HEK293 (cell line): Measurements from ENCODE around the gene BIRC3.

Experiments
- CTCF ChIA-PET: fragments of 350-600 bp; formaldehyde crosslinking; extraction: SDS; loops from one replicate; lab custom pipeline; 2021; ENCODE audit warnings: antibody characterized with exemption; lab: Yijun Ruan, JAX
- POLR2A ChIA-PET: fragments of 300-600 bp; formaldehyde crosslinking; extraction: SDS; loops from one replicate; lab custom pipeline; 2020; ENCODE audit warnings: antibody characterized with exemption, inconsistent platforms; lab: Yijun Ruan, JAX
- H3K27ac ChIP-seq: fragments of 200-500 bp; sonication (Bioruptor generic); 2 replicates; pipeline ENCODE4 v1.5.1; 2014; ENCODE audit warnings: low read depth, low read length, control low read depth, inconsistent platforms; ENCODE audit errors: extremely low read depth
- H3K36me3 ChIP-seq, 2 experiments: fragments of 200-500 bp in 1 of 2; sonication (Bioruptor generic) in 1 of 2; 1 replicate in 1 of 2; 2 replicates in 1 of 2; pipeline ENCODE4 v1.5.1; 2014 to 2017; ENCODE audit warnings: inconsistent platforms in 2 of 2, low read length in 2 of 2; ENCODE audit not compliant: control insufficient read depth in 2 of 2, insufficient read depth in 1 of 2
- H3K4me1 ChIP-seq: fragments of 200-500 bp; sonication (Bioruptor generic); 2 replicates; pipeline ENCODE4 v1.5.1; 2014; ENCODE audit warnings: mild to moderate bottlenecking, low read length, inconsistent platforms; ENCODE audit not compliant: control insufficient read depth, insufficient read depth
- H3K4me3 ChIP-seq: 2 replicates; pipeline ENCODE4 v1.5.1; 2011; ENCODE audit warnings: low read depth, mild to moderate bottlenecking, control low read depth, low read length, moderate library complexity
- H3K9me3 ChIP-seq: fragments of 200-500 bp; sonication (Bioruptor generic); 2 replicates; pipeline ENCODE4 v1.5.1; 2014; ENCODE audit warnings: low read depth, low read length, inconsistent platforms; ENCODE audit not compliant: control insufficient read depth, insufficient read depth
- GLI2 ChIP-seq: fragments of 450-650 bp; formaldehyde crosslinking; IDR thresholded peaks from 2 replicates; pipeline ENCODE4; 2017; ENCODE audit warnings: missing biosample characterization, missing genetic modification characterization, low read depth, borderline replicate concordance
- HOXC10 ChIP-seq: sonication (generic); formaldehyde crosslinking; IDR thresholded peaks from 2 replicates; pipeline ENCODE4 v1.8.1; 2023; ENCODE audit warnings: mild to moderate bottlenecking, missing genetic modification reagents
- KLF10 ChIP-seq: fragments of 450-650 bp; IDR thresholded peaks from 2 replicates; pipeline ENCODE4 v1.5.1; 2018; ENCODE audit warnings: missing biosample characterization, mild to moderate bottlenecking, missing genetic modification characterization
- OSR2 ChIP-seq: fragments of 450-650 bp; formaldehyde crosslinking; IDR thresholded peaks from 2 replicates; pipeline ENCODE4 v1.5.1; 2016; ENCODE audit warnings: missing biosample characterization, missing genetic modification characterization
- SALL2 ChIP-seq: fragments of 450-650 bp; formaldehyde crosslinking; IDR thresholded peaks from 2 replicates; pipeline ENCODE4 v1.5.0; 2017; ENCODE audit warnings: missing biosample characterization, mild to moderate bottlenecking, missing genetic modification characterization, borderline replicate concordance
- TCF7L2 ChIP-seq: IDR thresholded peaks from 2 replicates; pipeline ENCODE4 v1.6.1; 2011; ENCODE audit warnings: low read depth, mild to moderate bottlenecking, inconsistent platforms, low read length, moderate library complexity, borderline replicate concordance
- ZFHX2 ChIP-seq: fragments of 450-650 bp; formaldehyde crosslinking; conservative IDR thresholded peaks from 2 replicates; pipeline ENCODE4 v1.5.1; 2016; ENCODE audit warnings: missing biosample characterization, missing genetic modification characterization
- ZIC2 ChIP-seq: fragments of 450-650 bp; formaldehyde crosslinking; IDR thresholded peaks from 2 replicates; pipeline ENCODE4 v1.5.1; 2016; ENCODE audit warnings: missing biosample characterization, missing genetic modification characterization
- ZNF10 ChIP-seq: fragments of 450-650 bp; formaldehyde crosslinking; IDR thresholded peaks from 2 replicates; pipeline ENCODE4 v1.5.1; 2017; ENCODE audit warnings: missing biosample characterization, missing genetic modification characterization
- ZNF114 ChIP-seq: fragments of 450-650 bp; formaldehyde crosslinking; IDR thresholded peaks from 2 replicates; pipeline ENCODE4 v1.5.0; 2017; ENCODE audit warnings: missing biosample characterization, missing genetic modification characterization
- ZNF132 ChIP-seq: fragments of 450-650 bp; formaldehyde crosslinking; IDR thresholded peaks from 2 replicates; pipeline ENCODE4 v1.5.1; 2017; ENCODE audit warnings: missing biosample characterization, missing genetic modification characterization, borderline replicate concordance
- ZNF133 ChIP-seq: fragments of 450-650 bp; formaldehyde crosslinking; IDR thresholded peaks from 2 replicates; pipeline ENCODE4 v1.5.1; 2016; ENCODE audit warnings: missing biosample characterization, missing genetic modification characterization
- ZNF146 ChIP-seq: fragments of 450-650 bp; formaldehyde crosslinking; IDR thresholded peaks from 2 replicates; pipeline ENCODE4 v1.5.1; 2016; ENCODE audit warnings: missing biosample characterization, missing genetic modification characterization
- ZNF19 ChIP-seq: fragments of 450-650 bp; formaldehyde crosslinking; IDR thresholded peaks from 2 replicates; pipeline ENCODE4; 2016; ENCODE audit warnings: missing biosample characterization, missing genetic modification characterization, low read depth
- ZNF510 ChIP-seq: fragments of 450-650 bp; formaldehyde crosslinking; IDR thresholded peaks from 2 replicates; pipeline ENCODE4 v1.5.1; 2018; ENCODE audit warnings: mild to moderate bottlenecking, missing genetic modification characterization, missing biosample characterization; ENCODE audit not compliant: insufficient replicate concordance
- ZNF548 ChIP-seq: fragments of 450-650 bp; formaldehyde crosslinking; IDR thresholded peaks from 2 replicates; pipeline ENCODE4 v1.5.1; 2016; ENCODE audit warnings: missing biosample characterization, missing genetic modification characterization
- ZNF549 ChIP-seq: fragments of 450-650 bp; IDR thresholded peaks from 2 replicates; pipeline ENCODE4 v1.5.1; 2018; ENCODE audit warnings: missing biosample characterization, missing genetic modification characterization, mild to moderate bottlenecking, inconsistent platforms, moderate library complexity
- ZNF621 ChIP-seq: fragments of 450-650 bp; formaldehyde crosslinking; IDR thresholded peaks from 2 replicates; pipeline ENCODE4 v1.5.1; 2017; ENCODE audit warnings: missing biosample characterization, missing genetic modification characterization
- ZNF623 ChIP-seq: fragments of 450-650 bp; formaldehyde crosslinking; IDR thresholded peaks from 2 replicates; pipeline ENCODE4 v1.5.1; 2016; ENCODE audit warnings: missing biosample characterization, missing genetic modification characterization
- ZNF664 ChIP-seq: fragments of 450-650 bp; formaldehyde crosslinking; IDR thresholded peaks from 2 replicates; pipeline ENCODE4 v1.5.1; 2016; ENCODE audit warnings: missing biosample characterization, missing genetic modification characterization
- ZNF776 ChIP-seq: fragments of 450-650 bp; formaldehyde crosslinking; IDR thresholded peaks from 2 replicates; pipeline ENCODE4 v1.5.0; 2017; ENCODE audit warnings: missing biosample characterization, missing genetic modification characterization, borderline replicate concordance
- ZNF830 ChIP-seq: fragments of 450-650 bp; IDR thresholded peaks from 2 replicates; pipeline ENCODE4 v1.5.0; 2018; ENCODE audit warnings: missing biosample characterization, missing genetic modification characterization, low read depth, mild to moderate bottlenecking, moderate library complexity
- ZNF843 ChIP-seq: fragments of 450-650 bp; formaldehyde crosslinking; IDR thresholded peaks from 2 replicates; pipeline ENCODE4 v1.5.1; 2016; ENCODE audit warnings: missing biosample characterization, missing genetic modification characterization
- ZSCAN23 ChIP-seq: fragments of 450-650 bp; formaldehyde crosslinking; IDR thresholded peaks from 2 replicates; pipeline ENCODE4 v1.5.1; 2016; ENCODE audit warnings: missing biosample characterization, missing genetic modification characterization
- TF ChIP-seq, protein P1 (sequence below): fragments of 450-650 bp; formaldehyde crosslinking; IDR thresholded peaks from 2 replicates; pipeline ENCODE4 v1.5.1; 2016; ENCODE audit warnings: missing biosample characterization, missing genetic modification characterization
- TF ChIP-seq, protein P2 (sequence below): sonication (generic); formaldehyde crosslinking; IDR thresholded peaks from 2 replicates; pipeline ENCODE4 v1.8.1; 2022; ENCODE audit warnings: mild to moderate bottlenecking, moderate library complexity, missing genetic modification reagents
- TF ChIP-seq, protein P3 (sequence below): fragments of 450-650 bp; formaldehyde crosslinking; optimal IDR thresholded peaks from 2 replicates; pipeline ENCODE3; 2016; ENCODE audit warnings: missing biosample characterization, mild to moderate bottlenecking, missing genetic modification characterization
- TF ChIP-seq, protein P4 (sequence below): fragments of 450-650 bp; formaldehyde crosslinking; IDR thresholded peaks from 2 replicates; pipeline ENCODE4 v1.5.1; 2016; ENCODE audit warnings: missing biosample characterization, missing genetic modification characterization
- TF ChIP-seq, protein P5 (sequence below): fragments of 450-650 bp; formaldehyde crosslinking; IDR thresholded peaks from 2 replicates; pipeline ENCODE4 v1.5.1; 2016; ENCODE audit warnings: missing biosample characterization, missing genetic modification characterization

The BIRC3 gene

DNA sequence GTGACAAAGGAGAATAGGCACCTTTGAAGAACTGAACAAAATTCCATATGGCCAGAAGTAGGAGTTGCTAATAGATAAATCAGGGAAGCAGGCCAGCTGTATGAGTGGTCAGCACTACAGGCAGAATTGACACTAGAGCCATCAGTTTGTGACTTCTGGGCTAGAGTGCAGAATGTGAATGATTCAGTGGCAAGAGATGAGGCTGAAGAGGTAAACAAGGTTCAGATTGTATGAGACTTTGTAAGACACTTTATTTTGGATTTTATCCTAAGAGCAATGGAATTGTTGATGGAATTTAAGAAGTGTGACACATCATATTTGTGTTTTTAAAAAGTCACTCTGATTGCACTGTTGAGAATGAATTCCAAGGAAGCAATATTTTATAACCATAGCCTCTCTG, 12.9 kb downstream of the BIRC3 start:
- Histone ChIP-seq H3K9me3 (no peaks in the 10 kb centered on the region), H3K36me3 (no peaks in the 10 kb centered on the region), H3K4me1 (no peaks in the 10 kb centered on the region), H3K4me3 (no peak overlapping the region), H3K27ac (no peak overlapping the region)
- CTCF ChIA-PET = no interaction called here
- TF ChIP-seq ZNF621 (no peak), ZNF843 (tag by site-specific recombination) (no peak), ZNF830 (tag by site-specific recombination) (no peak), ZNF776 (tag by site-specific recombination) (no peak), ZNF132 (tag by site-specific recombination) (no peak), ZNF133 (tag by site-specific recombination) (no peak), ZNF623 (no peak), ZNF664 (tag by site-specific recombination) (no peak)
- TF ChIP-seq, protein P1, sequence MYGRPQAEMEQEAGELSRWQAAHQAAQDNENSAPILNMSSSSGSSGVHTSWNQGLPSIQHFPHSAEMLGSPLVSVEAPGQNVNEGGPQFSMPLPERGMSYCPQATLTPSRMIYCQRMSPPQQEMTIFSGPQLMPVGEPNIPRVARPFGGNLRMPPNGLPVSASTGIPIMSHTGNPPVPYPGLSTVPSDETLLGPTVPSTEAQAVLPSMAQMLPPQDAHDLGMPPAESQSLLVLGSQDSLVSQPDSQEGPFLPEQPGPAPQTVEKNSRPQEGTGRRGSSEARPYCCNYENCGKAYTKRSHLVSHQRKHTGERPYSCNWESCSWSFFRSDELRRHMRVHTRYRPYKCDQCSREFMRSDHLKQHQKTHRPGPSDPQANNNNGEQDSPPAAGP = no peak
- TF ChIP-seq, protein P2, sequence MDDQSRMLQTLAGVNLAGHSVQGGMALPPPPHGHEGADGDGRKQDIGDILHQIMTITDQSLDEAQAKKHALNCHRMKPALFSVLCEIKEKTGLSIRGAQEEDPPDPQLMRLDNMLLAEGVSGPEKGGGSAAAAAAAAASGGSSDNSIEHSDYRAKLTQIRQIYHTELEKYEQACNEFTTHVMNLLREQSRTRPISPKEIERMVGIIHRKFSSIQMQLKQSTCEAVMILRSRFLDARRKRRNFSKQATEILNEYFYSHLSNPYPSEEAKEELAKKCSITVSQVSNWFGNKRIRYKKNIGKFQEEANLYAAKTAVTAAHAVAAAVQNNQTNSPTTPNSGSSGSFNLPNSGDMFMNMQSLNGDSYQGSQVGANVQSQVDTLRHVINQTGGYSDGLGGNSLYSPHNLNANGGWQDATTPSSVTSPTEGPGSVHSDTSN (CRISPR knock-in tag) = no peak
- TF ChIP-seq, all 188 proteins: peak for 0
- POLR2A ChIA-PET = no interaction called here

DNA sequence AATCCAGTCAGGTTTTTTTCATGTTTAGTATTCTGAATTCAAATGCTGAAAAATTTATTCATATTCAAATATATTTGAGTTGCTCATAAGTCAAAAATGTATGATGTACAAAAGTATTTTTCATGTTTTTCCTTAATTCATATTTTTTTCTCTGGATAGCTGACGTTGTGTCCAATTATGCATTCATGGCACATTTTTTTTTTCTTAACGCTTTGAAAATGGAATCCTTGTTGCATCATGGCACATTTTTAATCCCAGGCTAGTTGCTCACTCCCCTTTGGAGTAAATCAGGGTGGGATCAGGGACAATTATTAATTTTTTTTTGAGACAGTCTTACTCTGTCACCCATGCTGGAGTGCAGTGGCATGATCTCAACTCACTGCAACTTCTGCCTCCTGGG, 14.1 kb downstream of the BIRC3 start:
- POLR2A ChIA-PET = no interaction called here

More for the DNA sequence above, 14.1 kb downstream of the BIRC3 start:
- Histone ChIP-seq H3K4me3 (no peak overlapping the region), H3K27ac (no peak overlapping the region), H3K36me3 (no peaks in the 10 kb centered on the region), H3K4me1 (no peaks in the 10 kb centered on the region), H3K9me3 (no peaks in the 10 kb centered on the region)
- CTCF ChIA-PET = interaction anchor here (1.3 kb wide), 1 partner anchor 11 kb away, joined by 6 read pairs; no protein-coding TSS in a partner anchor
- TF ChIP-seq ZSCAN23 (tag by site-specific recombination) (no peak), OSR2 (tag by site-specific recombination) (no peak), ZNF114 (tag by site-specific recombination) (no peak), HOXC10 (CRISPR knock-in tag) (no peak), ZIC2 (tag by site-specific recombination) (no peak), KLF10 (no peak), ZNF510 (no peak), ZNF146 (tag by site-specific recombination) (no peak), ZNF549 (tag by site-specific recombination) (no peak), ZNF776 (tag by site-specific recombination) (no peak), ZNF548 (tag by site-specific recombination) (no peak), TCF7L2 (no peak), GLI2 (tag by site-specific recombination) (no peak), ZNF10 (tag by site-specific recombination) (no peak), ZFHX2 (tag by site-specific recombination) (no peak), ZNF19 (tag by site-specific recombination) (no peak), SALL2 (tag by site-specific recombination) (no peak)
- TF ChIP-seq, protein P3, sequence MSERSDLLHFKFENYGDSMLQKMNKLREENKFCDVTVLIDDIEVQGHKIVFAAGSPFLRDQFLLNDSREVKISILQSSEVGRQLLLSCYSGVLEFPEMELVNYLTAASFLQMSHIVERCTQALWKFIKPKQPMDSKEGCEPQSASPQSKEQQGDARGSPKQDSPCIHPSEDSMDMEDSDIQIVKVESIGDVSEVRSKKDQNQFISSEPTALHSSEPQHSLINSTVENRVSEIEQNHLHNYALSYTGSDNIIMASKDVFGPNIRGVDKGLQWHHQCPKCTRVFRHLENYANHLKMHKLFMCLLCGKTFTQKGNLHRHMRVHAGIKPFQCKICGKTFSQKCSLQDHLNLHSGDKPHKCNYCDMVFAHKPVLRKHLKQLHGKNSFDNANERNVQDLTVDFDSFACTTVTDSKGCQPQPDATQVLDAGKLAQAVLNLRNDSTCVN (tag by site-specific recombination) = no peak
- TF ChIP-seq, protein P4, sequence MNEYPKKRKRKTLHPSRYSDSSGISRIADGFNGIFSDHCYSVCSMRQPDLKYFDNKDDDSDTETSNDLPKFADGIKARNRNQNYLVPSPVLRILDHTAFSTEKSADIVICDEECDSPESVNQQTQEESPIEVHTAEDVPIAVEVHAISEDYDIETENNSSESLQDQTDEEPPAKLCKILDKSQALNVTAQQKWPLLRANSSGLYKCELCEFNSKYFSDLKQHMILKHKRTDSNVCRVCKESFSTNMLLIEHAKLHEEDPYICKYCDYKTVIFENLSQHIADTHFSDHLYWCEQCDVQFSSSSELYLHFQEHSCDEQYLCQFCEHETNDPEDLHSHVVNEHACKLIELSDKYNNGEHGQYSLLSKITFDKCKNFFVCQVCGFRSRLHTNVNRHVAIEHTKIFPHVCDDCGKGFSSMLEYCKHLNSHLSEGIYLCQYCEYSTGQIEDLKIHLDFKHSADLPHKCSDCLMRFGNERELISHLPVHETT (tag by site-specific recombination) = no peak
- TF ChIP-seq, protein P5, sequence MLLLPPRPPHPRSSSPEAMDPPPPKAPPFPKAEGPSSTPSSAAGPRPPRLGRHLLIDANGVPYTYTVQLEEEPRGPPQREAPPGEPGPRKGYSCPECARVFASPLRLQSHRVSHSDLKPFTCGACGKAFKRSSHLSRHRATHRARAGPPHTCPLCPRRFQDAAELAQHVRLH = no peak
